NCI-H2029 (cell line): ENCODE results near the gene TBCK.

Experiments used
- DNase-seq: peaks from one replicate; lab custom pipeline; 2025; lab: John Stamatoyannopoulos, UW

TBCK gene

GRCh38 chr4:106286611-106287010 is 29.4 kb downstream of the TBCK start:
- no peak for DNase-seq

DNA sequence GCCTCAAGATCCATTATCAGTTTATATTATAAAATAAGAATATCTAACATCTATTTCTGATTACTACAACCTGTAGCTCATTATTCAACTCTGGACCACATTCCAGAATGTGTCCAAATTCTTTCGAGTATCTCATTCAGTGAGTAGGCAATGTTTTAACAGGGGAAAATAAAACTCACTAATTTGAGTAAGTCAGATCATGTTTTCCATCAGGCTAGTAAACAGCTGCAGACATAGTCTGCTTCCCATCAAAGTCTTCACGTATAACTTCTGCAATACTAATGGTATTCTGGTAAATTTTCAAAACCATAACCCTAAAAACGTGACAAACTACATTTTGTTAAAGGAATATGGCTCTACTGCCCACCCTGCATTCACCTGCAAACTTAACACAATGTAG is 31.8 kb downstream of the TBCK start:
- no peak for DNase-seq

- no peak for DNase-seq
Measured at GRCh38 chr4:106277140-106277675, 38.8 kb downstream of the TBCK start.

GRCh38 chr4:106273831-106274230 is 42.2 kb downstream of the TBCK start:
- no peak for DNase-seq

GRCh38 chr4:106270736-106271135 is 45.3 kb downstream of the TBCK start:
- no peak for DNase-seq

DNA sequence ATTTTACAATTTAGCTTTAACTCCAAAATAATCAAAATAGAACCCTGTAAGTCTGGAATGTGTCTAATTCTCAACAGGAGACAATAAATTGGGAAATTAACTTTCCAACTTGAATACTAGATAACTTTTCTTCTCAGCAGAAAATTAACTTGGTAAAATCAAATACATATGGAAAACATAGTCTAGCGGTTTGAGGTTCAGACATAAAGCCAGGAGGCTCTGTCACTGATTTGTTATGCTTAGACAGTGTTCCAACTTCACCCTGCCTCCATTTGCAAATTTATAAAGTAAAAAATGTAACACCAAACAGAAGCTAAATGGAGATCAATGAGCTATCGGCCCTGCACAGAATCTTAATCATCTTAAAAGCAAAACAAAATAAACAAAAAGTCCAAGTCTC is 46.3 kb downstream of the TBCK start:
- no peak for DNase-seq

GRCh38 chr4:106268786-106269185 is 47.2 kb downstream of the TBCK start:
- no peak for DNase-seq

DNA sequence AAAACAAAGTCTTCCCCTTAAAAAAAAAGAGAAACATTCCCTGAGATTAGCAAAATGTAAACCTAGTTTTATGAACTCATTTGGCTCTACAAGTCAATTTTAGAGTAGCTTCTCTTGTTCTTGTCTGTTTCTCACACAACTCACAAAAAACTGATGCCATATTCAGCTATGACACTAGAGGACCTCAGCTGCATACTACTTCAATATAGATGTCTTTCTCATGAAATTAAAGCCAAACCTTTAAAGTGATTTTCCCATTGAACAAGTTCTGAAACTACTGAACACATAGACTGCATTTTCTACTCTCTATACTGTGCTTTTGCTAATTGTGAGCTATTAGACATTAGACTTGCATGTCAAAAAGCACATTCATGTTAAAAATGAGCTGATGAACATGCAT is 49.8 kb downstream of the TBCK start:
- no peak for DNase-seq

DNA sequence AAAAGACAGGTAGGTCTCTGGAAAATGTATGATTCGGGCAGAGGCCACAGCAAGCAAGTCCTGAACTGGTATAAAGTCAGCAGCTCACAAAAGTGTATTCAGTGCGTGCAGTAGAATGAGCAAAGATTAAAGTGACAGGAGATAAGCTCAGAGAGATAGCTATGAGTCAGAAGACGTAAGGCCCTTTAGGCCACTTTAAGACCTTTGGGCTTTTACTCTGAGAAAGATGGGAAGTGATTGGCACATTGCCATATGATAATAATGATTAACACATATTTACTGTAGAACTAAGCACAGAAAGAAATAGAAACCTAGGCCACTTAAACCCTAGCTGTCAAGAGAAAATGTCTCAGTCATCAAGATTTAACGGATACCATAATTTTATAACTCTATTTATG is 51.7 kb downstream of the TBCK start:
- no peak for DNase-seq

- DNase-seq = no peak
Measured at GRCh38 chr4:106263594-106264330, 52.2 kb downstream of the TBCK start.

GRCh38 chr4:106261980-106262379 is 54.0 kb downstream of the TBCK start:
- DNase-seq = no peak

- no peak for DNase-seq
Measured at GRCh38 chr4:106258145-106259045, 57.6 kb downstream of the TBCK start.

- DNase-seq = no peak
Measured at GRCh38 chr4:106256190-106256589, 59.8 kb downstream of the TBCK start.

DNA sequence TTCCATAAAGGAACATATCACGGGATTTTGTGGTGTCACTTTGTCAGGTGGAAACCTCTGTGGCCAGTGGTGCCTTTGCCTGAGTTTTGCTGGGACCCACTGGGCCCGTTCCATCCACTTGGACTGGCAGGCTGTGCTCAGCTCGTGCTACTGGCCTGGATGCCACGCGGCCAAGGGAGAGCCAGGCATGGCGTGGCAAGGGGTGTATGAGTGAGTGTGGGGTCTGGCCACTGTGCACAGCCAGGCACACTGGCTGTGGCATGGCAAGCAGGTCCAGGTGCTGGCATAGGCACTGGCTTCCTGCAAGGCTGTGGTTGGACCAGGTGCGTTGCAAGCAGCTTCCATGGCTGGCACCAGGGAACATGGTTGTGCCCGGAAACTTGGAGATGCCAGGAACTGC is 60.8 kb downstream of the TBCK start:
- DNase-seq = no peak

- no peak for DNase-seq
Measured at GRCh38 chr4:106253364-106254129, 62.5 kb downstream of the TBCK start.

DNA sequence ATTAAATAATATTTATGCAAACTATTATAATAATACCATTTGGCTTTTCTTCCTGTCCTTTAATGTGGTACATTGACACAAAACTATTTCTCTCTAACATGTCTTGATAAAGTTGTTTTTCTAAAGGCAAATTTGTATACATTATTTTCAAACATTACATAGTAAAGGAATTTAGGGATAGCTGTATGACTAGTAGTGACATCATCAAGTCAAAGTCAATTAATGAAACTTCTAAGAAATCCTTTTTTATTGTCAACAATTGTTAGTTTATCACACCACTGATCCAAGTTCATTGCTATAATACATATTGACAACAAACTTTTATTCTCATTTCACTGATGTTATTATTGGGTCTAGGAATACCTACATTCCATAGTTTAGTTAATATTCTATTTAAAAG is 68.4 kb downstream of the TBCK start:
- no peak for DNase-seq

- DNase-seq = no peak
Measured at GRCh38 chr4:106246441-106246840, 69.6 kb downstream of the TBCK start.

DNA sequence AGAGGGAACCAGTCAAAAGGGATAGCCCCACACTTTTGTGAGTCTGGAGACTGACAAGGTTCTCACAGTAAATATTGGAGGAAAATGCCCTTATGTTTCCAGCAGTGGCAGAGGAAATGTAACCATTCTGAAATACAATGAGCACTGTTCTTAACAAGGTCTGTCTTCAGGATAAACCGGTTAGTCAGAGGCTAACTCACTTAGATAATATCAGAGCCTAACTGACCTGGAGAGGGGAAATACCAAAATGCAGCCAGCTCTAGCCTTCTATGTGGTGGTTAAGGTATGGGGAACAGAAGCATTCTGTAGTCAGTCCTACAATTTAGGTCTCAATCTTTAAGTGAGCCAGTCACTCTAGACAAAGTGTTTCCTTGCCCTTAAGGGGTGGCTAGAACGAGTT is 70.8 kb downstream of the TBCK start:
- DNase-seq = no peak

GRCh38 chr4:106240699-106241098 is 75.3 kb downstream of the TBCK start:
- no peak for DNase-seq

GRCh38 chr4:106238820-106239420 is 77.1 kb downstream of the TBCK start:
- DNase-seq = no peak

GRCh38 chr4:106231931-106232330 is 84.1 kb downstream of the TBCK start:
- no peak for DNase-seq

DNA sequence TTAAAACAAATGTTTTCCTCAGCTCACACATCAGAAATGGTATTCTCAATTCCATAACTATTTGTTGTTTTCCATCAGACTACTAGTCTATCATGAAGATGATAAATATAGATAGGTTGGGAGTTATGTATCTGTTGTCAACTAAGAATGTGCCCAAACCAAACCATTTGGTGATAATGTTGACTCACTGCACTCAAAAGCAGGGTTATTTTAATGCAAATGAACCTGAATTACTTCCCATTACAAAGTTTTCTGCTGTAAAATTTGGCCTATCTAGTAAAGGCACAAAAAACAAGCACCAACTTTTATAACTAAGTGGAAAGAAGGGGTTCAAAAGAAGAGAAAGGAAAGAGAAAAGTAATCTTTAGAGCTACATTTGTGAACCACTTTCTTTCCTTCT is 93.5 kb downstream of the TBCK start:
- no peak for DNase-seq
